ENCODE measurements around the gene TCF4. TPM values are rescaled to one million over a fixed set of nuclear protein-coding genes. Genes with fewer than 3 reads are reported as not detected.

The TCF4 gene
- total RNA-seq, 4 donors from 2014 or later = 30.3 to 51.1 (median 40.1) TPM

GRCh38 chr18:55246278-55246677 lies 341.7 kb downstream of the TCF4 start:
- in situ Hi-C loops (cut with MboI; ENCODE audit: low pct_ligation_motif_present in 1 of 4, low pct_unique_long_range_greater_than_20kb in 1 of 4, low sequenced_read_pairs in 3 of 4) = loop anchor here (10.0 to 25.0 kb wide), 5 partner anchors 166 to 1316 kb away; partner anchors contain the start of gene TCF4 (in 2 of the 4)
- H3K27ac ChIP-seq = peak overlapping the region in 2 of 4 donors; percentile 72
- intact Hi-C loops (cut with DNase I; ENCODE audit: low total_unique reads) = no loop called here

DNA sequence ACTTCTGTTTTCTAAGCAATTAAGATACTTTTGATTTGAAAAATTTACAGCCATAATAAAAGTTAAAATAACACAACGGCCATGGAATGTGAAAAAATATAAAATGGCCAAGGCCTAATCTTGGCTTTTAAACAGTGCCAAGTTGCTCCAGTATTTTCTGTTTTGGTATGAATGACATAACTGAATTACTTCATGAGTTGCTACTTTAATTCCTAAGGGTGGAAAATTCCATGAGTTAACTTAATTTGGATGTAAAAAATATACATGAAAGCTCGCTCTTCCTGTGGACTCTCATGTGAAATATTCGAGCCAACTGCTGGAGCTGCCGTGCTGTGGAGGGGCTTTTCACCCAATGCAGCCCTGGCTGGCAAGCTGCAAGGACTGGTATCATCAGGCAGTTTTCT lies 342.8 kb downstream of the TCF4 start:
- in situ Hi-C loops (cut with MboI; ENCODE audit: low pct_ligation_motif_present in 1 of 4, low pct_unique_long_range_greater_than_20kb in 1 of 4, low sequenced_read_pairs in 3 of 4) = loop anchor here (10.0 to 25.0 kb wide), 5 partner anchors 167 to 1317 kb away; partner anchors contain the start of gene TCF4 (in 2 of the 4)
- H3K36me3 ChIP-seq = no peaks in the 10 kb centered on the region
- H3K4me1 ChIP-seq = peaks cover 5 to 41% (median 12%) of the 10 kb centered on the region in 4 donors
- no peak for TF ChIP-seq POLR2A (IDR thresholded peaks at IDR 0.05)
- TF ChIP-seq EP300 (IDR thresholded peaks at IDR 0.05; ENCODE audit: low read depth) = no peak
- TF ChIP-seq CTCF (IDR thresholded peaks at IDR 0.05) = no peak
- no peak for TF ChIP-seq POLR2AphosphoS5 (IDR thresholded peaks at IDR 0.05)
- H3K27ac ChIP-seq = peak overlapping the region; percentile 62 to 72 (median 72)
- H3K4me3 ChIP-seq = no peak overlapping the region
- no peak for DNase-seq
- H3K27me3 ChIP-seq = no peaks in the 10 kb centered on the region
- no peaks in the 10 kb centered on the region for H3K9me3 ChIP-seq
- 25 to 51% methylated on average over 2 to 4 of the region's 4 CpGs for WGBS, 2 donors (ENCODE audit: low coverage in 1 of 2)
- intact Hi-C loops (cut with DNase I; ENCODE audit: low total_unique reads) = no loop called here

More at GRCh38 chr18:55246278-55246677, 341.7 kb downstream of the TCF4 start:
- TF ChIP-seq EP300 (IDR thresholded peaks at IDR 0.05; ENCODE audit: low read depth) (no peak), POLR2AphosphoS5 (IDR thresholded peaks at IDR 0.05) (no peak), POLR2A (IDR thresholded peaks at IDR 0.05) (no peak), CTCF (IDR thresholded peaks at IDR 0.05) (no peak)
- no peaks in the 10 kb centered on the region for H3K36me3 ChIP-seq
- no peak overlapping the region for H3K4me3 ChIP-seq
- no peaks in the 10 kb centered on the region for H3K27me3 ChIP-seq
- peaks cover 5 to 49% (median 12%) of the 10 kb centered on the region in 4 donors for H3K4me1 ChIP-seq
- DNase-seq = no peak
- no peaks in the 10 kb centered on the region for H3K9me3 ChIP-seq

DNA sequence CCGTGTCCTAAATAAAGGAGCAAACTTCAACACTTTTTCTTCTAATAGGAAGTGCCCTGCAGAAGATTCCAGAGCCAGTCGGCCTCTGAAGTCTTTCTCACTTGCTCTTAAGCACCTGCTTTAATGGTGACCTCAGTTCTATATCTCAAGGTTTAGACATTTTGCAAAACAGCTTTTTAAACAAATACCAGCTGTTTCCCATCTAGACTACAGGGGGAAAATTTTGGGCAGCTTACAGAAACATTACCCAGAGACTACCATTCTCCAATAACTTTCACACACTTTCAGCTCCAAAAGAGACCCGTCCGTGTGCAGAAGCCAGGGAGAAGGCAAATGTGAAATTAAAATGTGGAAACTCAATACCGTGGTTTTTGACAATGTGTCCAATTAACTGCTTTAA lies 343.4 kb downstream of the TCF4 start:
- no peaks in the 10 kb centered on the region for H3K36me3 ChIP-seq
- DNase-seq = no peak
- no peak overlapping the region for H3K4me3 ChIP-seq
- WGBS, 2 donors (ENCODE audit: low coverage in 1 of 2) = 37 to 48% methylated on average over 5 of the region's 5 CpGs
- H3K27ac ChIP-seq = peak overlapping the region; percentile 62 to 72 (median 72)
- peaks cover 5 to 41% (median 12%) of the 10 kb centered on the region in 4 donors for H3K4me1 ChIP-seq
- in situ Hi-C loops (cut with MboI; ENCODE audit: low pct_ligation_motif_present in 1 of 4, low pct_unique_long_range_greater_than_20kb in 1 of 4, low sequenced_read_pairs in 3 of 4) (loop anchor here (10.0 to 25.0 kb wide), 5 partner anchors 168 to 1318 kb away; partner anchors contain the start of gene TCF4 (in 2 of the 4)), intact Hi-C loops (cut with DNase I; ENCODE audit: low total_unique reads) (loop anchor here (5.0 kb wide), 1 partner anchor 78 kb away; no protein-coding TSS in a partner anchor)
- no peaks in the 10 kb centered on the region for H3K27me3 ChIP-seq
- H3K9me3 ChIP-seq = no peaks in the 10 kb centered on the region
- TF ChIP-seq EP300 (IDR thresholded peaks at IDR 0.05; ENCODE audit: low read depth) (no peak), POLR2A (IDR thresholded peaks at IDR 0.05) (no peak), POLR2AphosphoS5 (IDR thresholded peaks at IDR 0.05) (no peak), CTCF (IDR thresholded peaks at IDR 0.05) (no peak)

DNA sequence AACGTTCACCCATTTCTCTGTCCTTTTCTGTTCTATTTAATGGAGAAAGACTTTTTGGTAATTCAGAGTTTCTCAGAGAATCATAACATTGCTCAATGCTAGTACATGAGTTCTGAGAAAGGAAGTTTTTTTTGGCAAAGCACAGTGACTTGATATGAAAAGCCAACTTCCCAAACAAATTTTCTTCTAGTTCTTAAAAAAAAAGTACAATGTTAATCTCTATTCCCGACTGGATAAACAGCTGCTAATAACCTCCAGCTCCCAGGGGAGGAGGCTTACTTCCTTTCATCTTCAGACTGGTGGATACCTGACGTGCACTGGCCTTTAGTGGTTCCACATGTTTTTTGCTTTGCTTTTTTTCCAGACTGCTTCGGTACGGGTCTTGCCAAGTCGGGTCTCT lies 344.1 kb downstream of the TCF4 start:
- Histone ChIP-seq H3K4me1 (peaks cover 5 to 41% (median 12%) of the 10 kb centered on the region in 4 donors), H3K27ac (peak overlapping the region; percentile 62 to 72 (median 72)), H3K9me3 (no peaks in the 10 kb centered on the region), H3K4me3 (no peak overlapping the region), H3K27me3 (no peaks in the 10 kb centered on the region), H3K36me3 (no peaks in the 10 kb centered on the region)
- no peak for DNase-seq
- intact Hi-C loops (cut with DNase I; ENCODE audit: low total_unique reads) (loop anchor here (5.0 kb wide), 1 partner anchor 78 kb away; no protein-coding TSS in a partner anchor), in situ Hi-C loops (cut with MboI; ENCODE audit: low pct_ligation_motif_present in 1 of 4, low pct_unique_long_range_greater_than_20kb in 1 of 4, low sequenced_read_pairs in 3 of 4) (loop anchor here (10.0 to 25.0 kb wide), 5 partner anchors 168 to 1318 kb away; partner anchors contain the start of gene TCF4 (in 2 of the 4))
- WGBS, 2 donors (ENCODE audit: low coverage in 1 of 2) = 51 to 67% methylated on average over 5 to 6 of the region's 6 CpGs
- TF ChIP-seq CTCF (IDR thresholded peaks at IDR 0.05) (no peak), EP300 (IDR thresholded peaks at IDR 0.05; ENCODE audit: low read depth) (no peak), POLR2A (IDR thresholded peaks at IDR 0.05) (no peak), POLR2AphosphoS5 (IDR thresholded peaks at IDR 0.05) (peak in 1 of 3 donors; percentile 19)
